ENCODE measurements around the gene KRT84. TPM values are rescaled to one million over a fixed set of nuclear protein-coding genes. Genes with fewer than 3 reads are reported as not detected.

The KRT84 gene
- polyA plus RNA-seq, 3 donors: not detected

DNA sequence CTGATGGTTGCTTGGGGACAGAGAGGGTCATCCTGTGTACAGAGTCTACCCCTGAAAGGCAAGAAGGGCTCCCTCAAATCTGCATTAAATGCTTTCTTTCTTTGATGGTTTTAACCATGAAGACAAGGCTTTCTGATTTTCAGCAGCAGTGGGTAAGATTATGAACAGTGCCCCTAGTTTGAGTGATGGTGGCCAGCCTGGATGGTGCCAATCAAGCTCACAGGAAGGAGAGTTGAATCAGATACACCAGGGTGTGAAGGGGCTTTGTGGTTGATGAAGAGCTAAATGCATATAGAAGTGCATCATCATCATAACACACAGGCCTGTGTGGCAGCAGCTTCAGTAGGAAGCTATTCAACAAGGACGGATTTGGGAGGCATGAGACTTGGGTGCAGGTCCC, 23.9 kb downstream of the KRT84 start:
- peaks cover 0 to 7% (median 3%) of the 10 kb centered on the region in 3 donors for H3K27me3 Mint-ChIP-seq (ENCODE audit: low read depth in 3 of 3)

DNA sequence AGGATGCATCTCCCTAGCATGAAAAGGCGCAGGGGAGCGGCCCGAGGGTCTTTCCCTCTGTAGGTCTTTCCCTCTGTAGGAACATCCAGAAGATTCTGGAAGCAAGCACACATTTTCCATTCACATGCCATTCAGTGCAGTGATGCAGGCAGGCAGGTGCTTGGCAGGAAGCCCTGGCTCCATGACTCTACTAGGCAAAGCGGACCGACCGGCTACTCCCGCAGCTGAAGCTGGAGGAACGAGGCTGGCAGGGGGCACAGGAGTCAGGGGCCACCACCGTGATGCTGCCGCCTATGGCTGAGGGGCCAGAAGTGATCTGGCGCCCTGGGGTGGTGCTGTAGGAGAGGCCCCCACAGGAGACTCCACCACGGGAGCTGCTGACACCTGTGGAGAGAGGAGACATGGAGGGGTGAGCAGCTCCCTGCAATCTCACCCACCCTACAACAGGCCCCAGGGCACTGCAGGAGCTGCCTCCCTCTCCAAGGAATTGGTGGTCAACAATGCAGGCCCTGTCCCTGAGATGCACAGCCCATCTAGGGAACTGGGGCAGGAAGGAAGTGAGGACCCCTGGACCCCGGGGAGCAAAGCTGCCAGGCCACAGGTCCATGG, 24.7 kb downstream of the KRT84 start:
- Histone ChIP-seq H3K9me3 (replicated peaks in 1 of 2; ENCODE audit: control insufficient read depth in 1 of 2, insufficient read depth in 1 of 2, low read length in 2 of 2) (no peaks in the 10 kb centered on the region), H3K27me3 (ENCODE audit: control insufficient read depth in 2 of 2, insufficient read depth in 2 of 2, low read length in 2 of 2) (no peaks in the 10 kb centered on the region), H3K79me2 (ENCODE audit: insufficient read depth, low read length) (no peaks in the 10 kb centered on the region), H3K36me3 (replicated peaks in 1 of 2; ENCODE audit: control insufficient read depth in 1 of 2, insufficient read depth in 2 of 2, low read length in 2 of 2) (no peaks in the 10 kb centered on the region), H3K9ac (ENCODE audit: insufficient read depth, low read length, poor library complexity, severe bottlenecking) (no peak overlapping the region), H3K4me1 (ENCODE audit: control insufficient read depth in 1 of 2, insufficient read depth in 2 of 2, low read length in 2 of 2) (no peaks in the 10 kb centered on the region), H3K27ac (ENCODE audit: low read depth in 1 of 2, low read length in 2 of 2) (no peak overlapping the region), H2AFZ (ENCODE audit: insufficient read depth, low read depth, low read length, poor library complexity, severe bottlenecking) (no peak overlapping the region), H3K4me3 (replicated peaks in 1 of 3; ENCODE audit: low read depth in 2 of 3, low read length in 3 of 3) (no peak overlapping the region), H4K20me1 (ENCODE audit: insufficient read depth, low read length) (no peaks in the 10 kb centered on the region), H3K4me2 (replicated peaks; ENCODE audit: extremely low read depth, low read length, poor library complexity, severe bottlenecking) (no peak overlapping the region)
- no peak for DNase-seq
- Mint-ChIP-seq H3K4me1 (peaks cover 6% of the 10 kb centered on the region), H3K27me3 (ENCODE audit: low read depth in 3 of 3) (peaks cover 0 to 5% (median 3%) of the 10 kb centered on the region in 3 donors), H3K9me3 (no peaks in the 10 kb centered on the region), H3K36me3 (no peaks in the 10 kb centered on the region), H3K27ac (no peak overlapping the region), H3K4me3 (no peak overlapping the region)
- no peak for TF ChIP-seq CTCF (IDR thresholded peaks at IDR 0.05)
- intact Hi-C loops (cut with micrococcal nuclease): no loop called here
- 93% methylated on average over 9 of the region's 13 CpGs for WGBS (ENCODE audit: insufficient coverage)

More for the DNA sequence above, 23.9 kb downstream of the KRT84 start:
- TF ChIP-seq CTCF (IDR thresholded peaks at IDR 0.05): no peak
- no peak for DNase-seq
- Histone ChIP-seq H2AFZ (ENCODE audit: insufficient read depth, low read depth, low read length, poor library complexity, severe bottlenecking) (no peak overlapping the region), H3K4me2 (replicated peaks; ENCODE audit: extremely low read depth, low read length, poor library complexity, severe bottlenecking) (no peak overlapping the region), H3K9ac (ENCODE audit: insufficient read depth, low read length, poor library complexity, severe bottlenecking) (no peak overlapping the region), H3K27me3 (ENCODE audit: control insufficient read depth in 2 of 2, insufficient read depth in 2 of 2, low read length in 2 of 2) (no peaks in the 10 kb centered on the region), H4K20me1 (ENCODE audit: insufficient read depth, low read length) (no peaks in the 10 kb centered on the region), H3K36me3 (replicated peaks in 1 of 2; ENCODE audit: control insufficient read depth in 1 of 2, insufficient read depth in 2 of 2, low read length in 2 of 2) (no peaks in the 10 kb centered on the region), H3K79me2 (ENCODE audit: insufficient read depth, low read length) (no peaks in the 10 kb centered on the region), H3K4me3 (replicated peaks in 1 of 3; ENCODE audit: low read depth in 2 of 3, low read length in 3 of 3) (no peak overlapping the region), H3K9me3 (replicated peaks in 1 of 2; ENCODE audit: control insufficient read depth in 1 of 2, insufficient read depth in 1 of 2, low read length in 2 of 2) (no peaks in the 10 kb centered on the region), H3K27ac (ENCODE audit: low read depth in 1 of 2, low read length in 2 of 2) (no peak overlapping the region), H3K4me1 (ENCODE audit: control insufficient read depth in 1 of 2, insufficient read depth in 2 of 2, low read length in 2 of 2) (no peaks in the 10 kb centered on the region)
- H3K27ac Mint-ChIP-seq: no peak overlapping the region
- no CpG with 5 or more reads among the region's 1 CpG for WGBS (ENCODE audit: insufficient coverage)
- H3K9me3 Mint-ChIP-seq: no peaks in the 10 kb centered on the region
- intact Hi-C loops (cut with micrococcal nuclease): no loop called here
- H3K36me3 Mint-ChIP-seq: no peaks in the 10 kb centered on the region
- peaks cover 6% of the 10 kb centered on the region for H3K4me1 Mint-ChIP-seq
- H3K4me3 Mint-ChIP-seq: no peak overlapping the region

Measured in CD14-positive monocyte (primary cell).